ENCODE data around the gene TNFAIP8L3.

TNFAIP8L3 gene

DNA sequence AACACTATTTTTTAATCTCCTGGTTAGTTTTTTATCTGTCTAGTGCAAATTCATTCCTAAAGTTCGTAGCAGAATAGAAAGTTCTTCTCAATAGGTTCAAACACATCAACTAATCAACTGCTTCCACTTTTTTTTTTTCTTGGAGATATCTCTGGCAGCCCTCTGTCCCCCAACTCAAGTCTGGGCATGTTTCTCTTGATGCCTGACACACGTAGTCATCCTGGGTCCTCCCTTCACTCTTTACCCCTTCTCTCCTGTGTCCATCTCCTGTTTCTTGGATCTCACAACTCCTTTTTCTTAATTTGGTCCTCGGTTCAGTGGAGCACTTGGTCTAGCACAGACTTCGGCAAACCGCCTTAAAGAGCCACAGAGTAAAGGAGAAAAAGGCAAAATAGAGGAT is 14.4 kb downstream of the TNFAIP8L3 start:
- H3K9ac ChIP-seq (ENCODE audit: low read length) = no peak overlapping the region
- no peaks in the 10 kb centered on the region for H3K4me1 ChIP-seq (ENCODE audit: control insufficient read depth, insufficient read depth, low read length)
- no peaks in the 10 kb centered on the region for H3K27me3 ChIP-seq (ENCODE audit: control insufficient read depth, insufficient read depth, low read length)
- H3K36me3 ChIP-seq (ENCODE audit: control insufficient read depth, insufficient read depth, low read length) = no peaks in the 10 kb centered on the region
- H3K4me3 ChIP-seq (ENCODE audit: low read length) = no peak overlapping the region
- no peak overlapping the region for H3K27ac ChIP-seq (ENCODE audit: low read depth, low read length)

DNA sequence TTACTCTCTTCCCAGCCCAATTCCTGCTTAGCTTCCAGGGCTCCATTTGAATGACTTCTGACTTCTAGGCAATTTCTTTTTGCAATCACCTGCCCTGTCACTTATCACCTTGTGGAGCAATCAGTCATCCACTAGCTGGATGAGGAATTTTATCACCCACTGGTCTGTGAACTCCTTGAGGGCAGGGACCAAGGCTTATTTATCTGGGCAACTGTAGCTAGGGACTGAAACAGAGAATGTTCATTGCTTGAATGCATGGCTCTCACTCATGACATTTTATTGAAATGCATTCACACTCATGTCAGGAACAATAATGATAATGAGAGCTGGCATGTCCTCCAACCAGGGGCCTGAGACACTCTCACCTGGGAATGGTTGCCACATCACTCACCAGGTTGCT is 15.5 kb downstream of the TNFAIP8L3 start:
- Histone ChIP-seq H3K36me3 (ENCODE audit: control insufficient read depth, insufficient read depth, low read length) (no peaks in the 10 kb centered on the region), H3K9ac (ENCODE audit: low read length) (no peak overlapping the region), H3K27me3 (ENCODE audit: control insufficient read depth, insufficient read depth, low read length) (no peaks in the 10 kb centered on the region), H3K4me1 (ENCODE audit: control insufficient read depth, insufficient read depth, low read length) (peaks cover 3% of the 10 kb centered on the region), H3K4me3 (ENCODE audit: low read length) (no peak overlapping the region), H3K27ac (ENCODE audit: low read depth, low read length) (no peak overlapping the region)

DNA sequence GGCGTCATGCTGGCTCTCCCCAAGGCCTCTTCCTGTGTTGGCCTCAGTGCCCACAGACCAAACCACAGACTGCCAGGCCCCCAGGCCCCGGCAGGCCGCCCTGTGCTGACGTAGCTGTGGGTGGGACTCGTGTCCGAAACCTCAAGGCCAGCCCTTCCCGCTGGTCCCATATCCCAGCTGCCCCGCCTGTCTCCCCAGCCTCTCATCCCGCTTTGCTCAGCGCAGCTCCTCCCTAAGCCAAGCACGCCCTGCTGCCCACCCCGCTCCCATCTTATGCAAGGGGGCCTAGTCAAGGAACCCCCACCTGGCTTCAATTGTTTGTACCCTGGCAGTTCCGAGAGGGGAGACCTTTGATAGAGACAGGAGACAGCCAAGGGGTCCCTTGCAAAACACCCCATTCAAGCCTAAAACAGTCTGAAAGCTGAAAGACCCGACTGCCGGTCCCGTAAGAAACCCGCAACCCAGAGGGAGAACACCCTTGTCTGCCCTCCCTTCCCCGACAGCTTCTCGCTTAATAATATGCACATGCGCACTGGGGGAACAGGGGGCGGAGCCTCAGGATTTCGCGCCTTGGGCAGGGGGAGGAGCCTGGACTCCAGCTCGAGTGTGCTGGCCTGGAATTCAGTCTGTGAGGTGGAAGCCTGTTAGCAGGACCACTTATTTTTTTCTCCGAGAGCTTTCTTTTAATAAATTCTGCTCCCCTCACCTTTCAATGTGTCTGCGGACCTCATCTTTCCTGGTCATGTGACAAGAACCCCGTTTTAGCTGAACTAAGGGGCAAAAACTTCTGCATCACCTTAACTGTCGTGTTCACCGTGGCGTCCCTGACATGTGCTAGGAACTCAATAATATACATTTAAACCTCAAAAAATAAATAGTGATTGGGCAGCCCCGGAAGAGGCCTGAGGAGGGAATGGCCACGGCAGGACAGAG is 17.2 kb downstream of the TNFAIP8L3 start:
- Histone ChIP-seq H3K27ac (ENCODE audit: low read depth, low read length) (no peak overlapping the region), H3K4me1 (ENCODE audit: control insufficient read depth, insufficient read depth, low read length) (peaks cover 3% of the 10 kb centered on the region), H3K9ac (ENCODE audit: low read length) (no peak overlapping the region), H3K36me3 (ENCODE audit: control insufficient read depth, insufficient read depth, low read length) (no peaks in the 10 kb centered on the region), H3K4me3 (ENCODE audit: low read length) (peak overlapping the region; percentile 6), H3K27me3 (ENCODE audit: control insufficient read depth, insufficient read depth, low read length) (no peaks in the 10 kb centered on the region)

DNA sequence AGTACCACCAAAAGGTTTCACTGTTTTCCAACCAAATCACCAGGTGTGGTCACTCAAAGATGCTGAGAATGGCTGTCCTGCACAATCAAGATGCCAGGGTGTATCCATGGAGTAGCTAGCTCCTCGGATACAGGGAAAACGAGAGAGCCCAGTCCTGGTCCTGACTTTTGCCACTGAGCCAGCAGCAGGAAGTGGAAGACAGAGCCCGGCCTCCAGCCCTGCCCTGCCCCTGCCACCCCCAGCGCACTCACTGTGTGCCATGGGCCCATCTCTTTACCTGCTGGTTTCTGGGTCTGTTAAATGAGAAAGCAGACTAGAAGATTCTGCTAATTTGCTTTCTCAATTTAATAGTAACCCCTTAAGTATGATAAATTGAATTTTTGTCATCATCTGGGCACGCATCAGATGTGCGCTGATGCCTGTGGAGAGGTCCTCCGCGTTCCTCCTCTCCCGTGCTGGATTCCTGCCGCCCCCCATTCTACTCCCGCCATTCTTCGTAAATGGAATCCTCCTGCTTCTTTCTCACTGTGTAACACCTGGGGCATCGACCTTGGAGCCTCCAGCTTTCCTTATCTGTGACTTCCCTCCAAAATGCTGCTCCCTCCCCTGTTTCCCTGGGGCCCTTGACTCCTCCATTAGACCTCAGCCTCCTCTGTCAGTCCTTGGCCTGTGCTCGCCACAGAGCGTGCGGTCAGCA is 18.0 kb downstream of the TNFAIP8L3 start:
- no peaks in the 10 kb centered on the region for H3K27me3 ChIP-seq (ENCODE audit: control insufficient read depth, insufficient read depth, low read length)
- peak overlapping the region; percentile 53 for H3K27ac ChIP-seq (ENCODE audit: low read depth, low read length)
- H3K36me3 ChIP-seq (ENCODE audit: control insufficient read depth, insufficient read depth, low read length) = no peaks in the 10 kb centered on the region
- peaks cover 3% of the 10 kb centered on the region for H3K4me1 ChIP-seq (ENCODE audit: control insufficient read depth, insufficient read depth, low read length)
- H3K4me3 ChIP-seq (ENCODE audit: low read length) = peak overlapping the region; percentile 6
- no peak overlapping the region for H3K9ac ChIP-seq (ENCODE audit: low read length)

DNA sequence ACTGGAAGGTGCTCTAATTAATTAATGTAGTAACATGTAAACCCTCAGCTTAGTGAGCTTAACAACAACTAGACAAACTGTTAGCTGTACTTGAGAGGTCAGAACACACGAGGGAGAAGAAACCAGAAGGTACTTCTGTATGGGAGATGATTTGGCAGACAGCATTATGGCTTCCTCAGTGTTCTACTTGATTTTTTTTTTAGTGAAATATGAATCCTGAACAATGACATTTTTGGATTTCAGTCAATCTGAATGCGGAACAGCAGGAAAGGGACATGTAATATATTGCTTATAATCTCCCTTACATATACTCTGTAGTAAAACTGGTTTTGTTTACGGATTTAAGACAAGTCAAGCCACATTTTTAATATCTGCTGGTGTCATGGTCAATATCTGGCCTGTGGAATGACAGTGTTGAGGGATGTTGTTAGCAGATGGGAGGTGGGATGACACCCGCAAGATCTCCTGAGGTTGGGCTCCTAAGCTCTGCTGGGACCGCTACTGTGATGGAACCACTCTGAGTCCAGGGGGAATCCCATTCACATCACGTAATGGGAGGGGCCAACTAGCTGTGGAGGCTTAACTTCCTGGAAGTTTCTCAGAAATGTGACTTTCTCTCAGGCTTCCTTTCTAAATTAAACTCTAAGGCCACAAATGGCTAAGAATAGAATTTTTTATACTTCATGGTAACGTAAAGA is 18.7 kb downstream of the TNFAIP8L3 start:
- Histone ChIP-seq H3K36me3 (ENCODE audit: control insufficient read depth, insufficient read depth, low read length) (no peaks in the 10 kb centered on the region), H3K27ac (ENCODE audit: low read depth, low read length) (peak overlapping the region; percentile 35), H3K4me3 (ENCODE audit: low read length) (no peak overlapping the region), H3K9ac (ENCODE audit: low read length) (no peak overlapping the region), H3K4me1 (ENCODE audit: control insufficient read depth, insufficient read depth, low read length) (peaks cover 3% of the 10 kb centered on the region), H3K27me3 (ENCODE audit: control insufficient read depth, insufficient read depth, low read length) (no peaks in the 10 kb centered on the region)

DNA sequence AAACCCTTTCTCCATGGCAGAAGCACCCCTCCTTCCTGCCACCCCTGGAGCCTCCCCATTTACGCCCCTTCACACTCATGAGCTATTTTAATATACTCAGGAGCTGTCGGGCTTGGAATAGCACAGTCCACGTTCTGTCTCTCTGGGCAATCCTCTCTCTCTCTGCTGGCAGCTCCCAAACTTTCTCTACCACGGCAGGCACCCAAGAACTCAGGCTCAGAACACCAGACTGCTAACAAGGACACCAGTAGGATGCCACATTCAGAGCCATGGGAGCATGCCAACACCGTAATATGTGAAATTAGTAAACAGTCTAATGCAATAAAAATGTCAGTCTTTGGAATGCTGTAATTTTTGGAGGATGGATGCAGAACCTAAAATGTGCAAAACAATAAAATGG is 19.3 kb downstream of the TNFAIP8L3 start:
- no peak overlapping the region for H3K4me3 ChIP-seq (ENCODE audit: low read length)
- peak overlapping the region; percentile 35 for H3K27ac ChIP-seq (ENCODE audit: low read depth, low read length)
- peaks cover 3% of the 10 kb centered on the region for H3K4me1 ChIP-seq (ENCODE audit: control insufficient read depth, insufficient read depth, low read length)

DNA sequence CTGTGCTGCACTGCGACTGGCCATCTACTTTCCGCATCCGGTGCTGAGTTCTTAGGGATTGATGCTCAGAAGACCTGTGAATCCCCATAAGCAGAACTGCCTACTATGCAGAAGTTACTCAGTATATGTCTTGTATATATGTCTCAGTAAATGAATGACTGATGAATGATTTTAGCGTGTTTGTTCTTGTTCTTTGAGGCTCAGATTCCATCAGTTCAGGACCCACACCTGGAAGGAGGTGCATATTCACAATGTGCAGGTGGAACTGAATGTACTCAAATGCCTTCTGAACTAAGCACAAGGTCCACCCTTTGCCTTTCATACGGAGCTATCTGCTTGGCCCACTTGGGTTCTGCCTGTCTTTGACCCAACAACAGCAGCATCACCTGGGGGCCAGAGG is 19.8 kb downstream of the TNFAIP8L3 start:
- Histone ChIP-seq H3K27me3 (ENCODE audit: control insufficient read depth, insufficient read depth, low read length) (no peaks in the 10 kb centered on the region), H3K27ac (ENCODE audit: low read depth, low read length) (peak overlapping the region; percentile 35), H3K4me3 (ENCODE audit: low read length) (no peak overlapping the region), H3K36me3 (ENCODE audit: control insufficient read depth, insufficient read depth, low read length) (no peaks in the 10 kb centered on the region), H3K4me1 (ENCODE audit: control insufficient read depth, insufficient read depth, low read length) (peaks cover 3% of the 10 kb centered on the region), H3K9ac (ENCODE audit: low read length) (no peak overlapping the region)

More for the DNA sequence above, 19.3 kb downstream of the TNFAIP8L3 start:
- Histone ChIP-seq H3K36me3 (ENCODE audit: control insufficient read depth, insufficient read depth, low read length) (no peaks in the 10 kb centered on the region), H3K27me3 (ENCODE audit: control insufficient read depth, insufficient read depth, low read length) (no peaks in the 10 kb centered on the region), H3K9ac (ENCODE audit: low read length) (no peak overlapping the region)

DNA sequence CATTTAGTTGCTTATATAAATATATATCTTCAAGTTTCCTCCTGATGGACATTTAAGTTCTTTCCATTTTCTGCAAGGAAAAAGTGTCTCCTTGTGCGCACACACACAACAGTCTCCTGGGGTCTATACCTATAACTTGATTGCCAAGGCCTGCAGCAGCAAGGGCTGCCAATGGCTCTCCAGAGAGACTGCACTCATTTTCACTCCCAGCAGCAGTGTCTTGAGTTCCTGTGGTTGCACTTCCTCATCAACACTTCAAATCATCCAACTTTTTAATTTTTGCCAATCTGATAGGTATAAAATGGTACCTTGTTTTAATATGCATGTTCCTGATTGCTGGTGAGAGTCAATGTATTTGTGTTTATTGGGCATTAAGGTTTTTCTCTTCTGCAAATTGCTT is 23.1 kb downstream of the TNFAIP8L3 start:
- Histone ChIP-seq H3K9ac (ENCODE audit: low read length) (no peak overlapping the region), H3K27me3 (ENCODE audit: control insufficient read depth, insufficient read depth, low read length) (no peaks in the 10 kb centered on the region), H3K4me1 (ENCODE audit: control insufficient read depth, insufficient read depth, low read length) (peaks cover 3% of the 10 kb centered on the region), H3K4me3 (ENCODE audit: low read length) (no peak overlapping the region), H3K27ac (ENCODE audit: low read depth, low read length) (no peak overlapping the region), H3K36me3 (ENCODE audit: control insufficient read depth, insufficient read depth, low read length) (no peaks in the 10 kb centered on the region)

DNA sequence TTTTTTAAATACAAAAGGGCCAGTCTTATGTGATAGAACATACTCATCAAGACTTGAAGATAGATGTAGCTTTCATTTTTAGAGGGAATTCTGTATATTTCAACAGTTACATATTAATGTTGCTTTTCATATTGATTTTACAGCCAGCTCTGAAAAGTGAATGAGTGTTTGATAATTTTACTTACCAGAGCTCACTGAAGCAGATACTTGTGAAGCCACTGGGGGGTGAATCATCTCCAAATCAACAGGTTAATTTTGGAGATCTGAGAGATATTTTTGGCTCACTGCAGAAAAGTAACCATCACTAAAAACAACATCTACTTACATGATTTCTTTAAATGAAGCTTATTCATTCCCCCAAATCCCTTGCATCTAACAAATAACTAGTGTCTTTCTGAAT is 24.7 kb downstream of the TNFAIP8L3 start:
- Histone ChIP-seq H3K4me3 (ENCODE audit: low read length) (no peak overlapping the region), H3K27ac (ENCODE audit: low read depth, low read length) (no peak overlapping the region), H3K9ac (ENCODE audit: low read length) (no peak overlapping the region), H3K27me3 (ENCODE audit: control insufficient read depth, insufficient read depth, low read length) (no peaks in the 10 kb centered on the region), H3K36me3 (ENCODE audit: control insufficient read depth, insufficient read depth, low read length) (no peaks in the 10 kb centered on the region), H3K4me1 (ENCODE audit: control insufficient read depth, insufficient read depth, low read length) (peaks cover under 1% of the 10 kb centered on the region)

DNA sequence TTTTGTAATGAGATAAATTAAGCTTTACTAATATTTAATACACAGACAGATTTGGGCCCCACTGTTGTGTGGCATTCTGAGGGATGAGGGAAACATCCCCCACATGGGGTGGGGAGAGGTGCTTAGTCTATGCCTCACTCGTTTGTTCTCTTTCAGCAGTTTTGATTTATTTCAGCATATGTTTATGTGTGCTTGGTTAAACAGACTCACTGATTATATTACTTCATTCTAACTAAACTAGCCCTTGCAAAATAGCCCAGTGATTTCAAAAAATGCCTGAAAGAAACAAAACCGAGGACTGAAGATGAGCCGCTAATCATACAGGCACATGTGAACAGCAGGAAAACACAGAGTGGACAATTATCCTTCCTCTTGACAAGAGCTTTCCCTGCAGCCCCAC is 27.2 kb downstream of the TNFAIP8L3 start:
- Histone ChIP-seq H3K4me3 (ENCODE audit: low read length) (no peak overlapping the region), H3K36me3 (ENCODE audit: control insufficient read depth, insufficient read depth, low read length) (no peaks in the 10 kb centered on the region), H3K9ac (ENCODE audit: low read length) (no peak overlapping the region), H3K27ac (ENCODE audit: low read depth, low read length) (no peak overlapping the region), H3K4me1 (ENCODE audit: control insufficient read depth, insufficient read depth, low read length) (no peaks in the 10 kb centered on the region), H3K27me3 (ENCODE audit: control insufficient read depth, insufficient read depth, low read length) (no peaks in the 10 kb centered on the region)

DNA sequence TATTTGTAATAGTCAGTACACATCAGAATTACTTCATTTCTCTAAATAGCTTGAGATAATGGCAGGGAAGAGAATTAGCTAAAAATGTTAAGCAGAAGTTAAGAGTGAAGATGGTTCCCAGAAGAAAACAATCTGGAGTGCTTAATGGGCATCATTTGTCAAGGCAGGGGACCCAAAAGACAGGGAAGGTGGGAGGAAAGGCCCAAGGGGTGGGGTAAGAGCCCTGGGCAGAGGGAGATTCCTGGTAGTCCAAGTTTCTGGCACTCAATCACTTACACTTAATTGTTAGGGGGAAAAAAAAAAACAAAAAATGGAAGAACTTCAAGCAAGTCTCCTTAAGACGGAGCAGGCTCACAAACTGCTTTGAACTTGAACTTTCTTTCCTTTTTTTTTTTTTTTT is 28.9 kb downstream of the TNFAIP8L3 start:
- Histone ChIP-seq H3K27ac (ENCODE audit: low read depth, low read length) (no peak overlapping the region), H3K36me3 (ENCODE audit: control insufficient read depth, insufficient read depth, low read length) (no peaks in the 10 kb centered on the region), H3K4me1 (ENCODE audit: control insufficient read depth, insufficient read depth, low read length) (no peaks in the 10 kb centered on the region), H3K9ac (ENCODE audit: low read length) (no peak overlapping the region), H3K27me3 (ENCODE audit: control insufficient read depth, insufficient read depth, low read length) (no peaks in the 10 kb centered on the region), H3K4me3 (ENCODE audit: low read length) (no peak overlapping the region)

DNA sequence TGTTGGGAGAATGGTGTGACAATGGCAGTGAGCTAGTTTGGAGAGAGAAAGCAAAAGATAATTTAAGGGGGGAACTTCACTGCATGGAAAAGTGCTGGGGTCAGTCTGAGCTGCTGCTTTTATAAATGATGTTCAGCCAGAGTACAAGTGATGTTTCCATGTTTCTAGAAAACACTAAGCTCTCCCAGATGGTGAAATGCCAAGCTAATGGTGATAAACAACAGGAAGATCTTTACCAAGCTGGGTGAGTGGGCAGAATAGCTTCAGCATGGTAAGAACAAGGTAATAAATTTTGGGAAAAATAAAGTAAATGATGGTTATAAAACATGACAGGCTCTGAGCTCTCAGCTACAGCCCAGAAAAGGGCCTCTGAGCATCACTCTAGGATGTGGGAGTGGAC is 29.4 kb downstream of the TNFAIP8L3 start:
- Histone ChIP-seq H3K36me3 (ENCODE audit: control insufficient read depth, insufficient read depth, low read length) (no peaks in the 10 kb centered on the region), H3K4me1 (ENCODE audit: control insufficient read depth, insufficient read depth, low read length) (no peaks in the 10 kb centered on the region), H3K9ac (ENCODE audit: low read length) (no peak overlapping the region), H3K4me3 (ENCODE audit: low read length) (no peak overlapping the region), H3K27me3 (ENCODE audit: control insufficient read depth, insufficient read depth, low read length) (no peaks in the 10 kb centered on the region), H3K27ac (ENCODE audit: low read depth, low read length) (no peak overlapping the region)
